Trophoblast cell (in vitro differentiated cells and primary cell): ENCODE results near the gene JMJD6.
A peak's percentile ranks its signal among the peaks of the same experiment; 100 is the strongest.

Experiments
- DNase-seq, 2 donors: peaks; one replicate each; pipeline ENCODE4 v3.0.0-alpha.2; 2016
- H2AFZ ChIP-seq: 2 replicates; pipeline ENCODE4 v1.6.1; 2013; ENCODE audit warnings: low read length, moderate library complexity, mild to moderate bottlenecking; ENCODE audit not compliant: insufficient read depth, poor library complexity
- H2AK5ac ChIP-seq: 2 replicates; pipeline ENCODE4 v1.6.1; 2013; ENCODE audit warnings: mild to moderate bottlenecking, low read length
- H2BK120ac ChIP-seq: 2 replicates; pipeline ENCODE4 v1.6.1; 2013; ENCODE audit warnings: low read length, mild to moderate bottlenecking, moderate library complexity; ENCODE audit not compliant: insufficient read depth, poor library complexity
- H2BK12ac ChIP-seq: 2 replicates; pipeline ENCODE4 v1.6.1; 2013; ENCODE audit warnings: mild to moderate bottlenecking, low read length, moderate library complexity
- H2BK5ac ChIP-seq: 2 replicates; pipeline ENCODE4 v1.6.1; 2013; ENCODE audit warnings: low read length, low read depth, moderate library complexity, mild to moderate bottlenecking; ENCODE audit not compliant: poor library complexity
- H3K14ac ChIP-seq: 2 replicates; pipeline ENCODE4 v1.6.1; 2013; ENCODE audit warnings: mild to moderate bottlenecking, low read length
- H3K18ac ChIP-seq: 2 replicates; pipeline ENCODE4 v1.6.1; 2013; ENCODE audit warnings: mild to moderate bottlenecking, low read length
- H3K23ac ChIP-seq: 2 replicates; pipeline ENCODE4 v1.6.1; 2013; ENCODE audit warnings: low read length
- H3K27ac ChIP-seq: 2 replicates; pipeline ENCODE4 v1.5.1; 2013; ENCODE audit warnings: low read depth, mild to moderate bottlenecking, inconsistent platforms, low read length, moderate library complexity
- H3K27me3 ChIP-seq: 2 replicates; pipeline ENCODE4 v1.6.1; 2013; ENCODE audit warnings: inconsistent platforms, mild to moderate bottlenecking, low read length, moderate library complexity; ENCODE audit not compliant: insufficient read depth
- H3K36me3 ChIP-seq, 2 experiments: 1 replicate in 1 of 2; 2 replicates in 1 of 2; pipeline ENCODE4 v1.6.1; 2013; ENCODE audit warnings: low read length in 2 of 2, mild to moderate bottlenecking in 2 of 2, moderate library complexity in 1 of 2; ENCODE audit not compliant: insufficient read depth in 2 of 2, control insufficient read depth in 1 of 2
- H3K4ac ChIP-seq: 2 replicates; pipeline ENCODE4 v1.6.1; 2013; ENCODE audit warnings: low read depth, mild to moderate bottlenecking, low read length, moderate library complexity
- H3K4me1 ChIP-seq, 2 experiments: 1 replicate in 1 of 2; 2 replicates in 1 of 2; pipeline ENCODE4 v1.6.1; 2013; ENCODE audit warnings: low read length in 2 of 2, mild to moderate bottlenecking in 2 of 2, moderate library complexity in 1 of 2; ENCODE audit not compliant: insufficient read depth in 2 of 2, control insufficient read depth in 1 of 2
- H3K4me2 ChIP-seq: 2 replicates; pipeline ENCODE4 v1.6.1; 2013; ENCODE audit warnings: inconsistent platforms, mild to moderate bottlenecking, low read length, moderate library complexity
- H3K4me3 ChIP-seq: 2 replicates; pipeline ENCODE4 v1.5.1; 2013; ENCODE audit warnings: mild to moderate bottlenecking, low read depth, low read length, inconsistent platforms
- H3K79me1 ChIP-seq: one replicate; pipeline ENCODE4 v1.6.1; 2013; ENCODE audit warnings: low read length
- H3K79me2 ChIP-seq: 2 replicates; pipeline ENCODE4 v1.6.1; 2013; ENCODE audit warnings: low read length, mild to moderate bottlenecking; ENCODE audit not compliant: control insufficient read depth, insufficient read depth, poor library complexity
- H3K9ac ChIP-seq: 2 replicates; pipeline ENCODE4 v1.6.1; 2013; ENCODE audit warnings: mild to moderate bottlenecking, low read length
- H3K9me3 ChIP-seq: 2 replicates; pipeline ENCODE4 v1.6.1; 2013; ENCODE audit warnings: low read depth, mild to moderate bottlenecking, control low read depth, inconsistent platforms, low read length; ENCODE audit not compliant: insufficient read depth
- H4K12ac ChIP-seq: 2 replicates; pipeline ENCODE4 v1.6.1; 2013; ENCODE audit warnings: low read depth, mild to moderate bottlenecking, low read length, moderate library complexity
- H4K8ac ChIP-seq: 2 replicates; pipeline ENCODE4 v1.6.1; 2013; ENCODE audit warnings: low read depth, mild to moderate bottlenecking, low read length, moderate library complexity
- H4K91ac ChIP-seq: one replicate; pipeline ENCODE4 v1.6.1; 2013; ENCODE audit warnings: low read depth, mild to moderate bottlenecking, low read length, moderate library complexity
- WGBS: extraction: QIAGEN DNeasy Blood & Tissue Kit; methylation state at CpG from one replicate; pipeline ENCODE4 v1.1.7; 2013; ENCODE audit warnings: missing lambda C conversion rate; ENCODE audit not compliant: insufficient read length, insufficient coverage; ENCODE audit errors: extremely low coverage; 5-methylcytosine and 5-hydroxymethylcytosine counted together

The JMJD6 gene

GRCh38 chr17:76687298-76688164 lies 38.9 kb downstream of the JMJD6 start:
- Histone ChIP-seq H3K27ac (no peak overlapping the region), H4K8ac (no peak overlapping the region), H3K4me1 (peaks cover 5% of the 10 kb centered on the region in 2 experiments), H2AK5ac (no peak overlapping the region), H2BK5ac (no peak overlapping the region), H3K4ac (no peak overlapping the region), H3K79me2 (no peaks in the 10 kb centered on the region), H3K4me3 (no peak overlapping the region), H2AFZ (no peak overlapping the region), H3K79me1 (no peaks in the 10 kb centered on the region), H3K18ac (no peak overlapping the region), H3K23ac (no peak overlapping the region), H3K9me3 (peaks cover 2% of the 10 kb centered on the region), H2BK12ac (peak overlapping the region; percentile 26), H4K91ac (no peak overlapping the region), H3K9ac (no peak overlapping the region), H3K36me3 (peaks cover 14 to 19% of the 10 kb centered on the region in 2 experiments), H4K12ac (no peak overlapping the region), H2BK120ac (no peak overlapping the region), H3K4me2 (no peak overlapping the region), H3K14ac (no peak overlapping the region), H3K27me3 (no peaks in the 10 kb centered on the region)
- WGBS: no CpG with 5 or more reads among the region's 26 CpGs
- no peak for DNase-seq

- Histone ChIP-seq H3K4me3 (no peak overlapping the region), H3K4ac (no peak overlapping the region), H2BK5ac (no peak overlapping the region), H2AFZ (no peak overlapping the region), H3K9ac (no peak overlapping the region), H2BK12ac (no peak overlapping the region), H4K91ac (no peak overlapping the region), H3K27ac (no peak overlapping the region), H3K27me3 (no peaks in the 10 kb centered on the region), H2BK120ac (no peak overlapping the region), H3K36me3 (peaks cover 14 to 21% of the 10 kb centered on the region in 2 experiments), H3K23ac (no peak overlapping the region), H3K14ac (no peak overlapping the region), H2AK5ac (no peak overlapping the region), H3K4me2 (no peak overlapping the region), H4K8ac (no peak overlapping the region), H3K18ac (no peak overlapping the region), H3K4me1 (peaks cover 11% of the 10 kb centered on the region in 2 experiments), H3K9me3 (peaks cover 5% of the 10 kb centered on the region), H3K79me1 (no peaks in the 10 kb centered on the region), H3K79me2 (no peaks in the 10 kb centered on the region), H4K12ac (no peak overlapping the region)
- no peak for DNase-seq
- WGBS: no CpG with 5 or more reads among the region's 15 CpGs
Measured at GRCh38 chr17:76686538-76687297, 39.7 kb downstream of the JMJD6 start.

DNA sequence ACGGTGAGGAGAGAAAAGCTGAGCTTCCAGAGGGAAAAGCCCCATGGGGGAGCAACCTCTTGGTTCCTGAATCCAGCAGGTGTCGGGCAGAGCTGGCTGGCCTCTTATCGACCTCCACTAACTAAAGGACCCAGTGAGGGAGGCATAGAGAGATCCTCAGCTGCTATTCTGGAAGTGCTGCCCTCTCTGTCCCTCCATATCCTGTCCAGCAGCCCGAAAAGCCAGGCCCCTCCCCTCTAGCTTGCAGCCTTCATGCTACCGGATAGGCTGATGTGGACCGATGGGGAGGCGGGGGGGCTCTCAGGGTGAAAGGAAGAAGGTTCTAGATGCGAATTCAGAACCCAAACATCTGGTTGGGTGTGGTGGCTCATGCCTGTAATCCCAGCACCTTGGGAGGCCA lies 40.6 kb downstream of the JMJD6 start:
- H3K18ac ChIP-seq: no peak overlapping the region
- no peak overlapping the region for H2AK5ac ChIP-seq
- H2AFZ ChIP-seq: no peak overlapping the region
- no peak overlapping the region for H4K91ac ChIP-seq
- no peak overlapping the region for H3K27ac ChIP-seq
- no peak overlapping the region for H4K8ac ChIP-seq
- H2BK12ac ChIP-seq: no peak overlapping the region
- H3K79me2 ChIP-seq: no peaks in the 10 kb centered on the region
- H3K9me3 ChIP-seq: peaks cover 5% of the 10 kb centered on the region
- no peaks in the 10 kb centered on the region for H3K27me3 ChIP-seq
- H3K23ac ChIP-seq: no peak overlapping the region
- H3K4ac ChIP-seq: no peak overlapping the region
- H3K79me1 ChIP-seq: no peaks in the 10 kb centered on the region
- no peak overlapping the region for H3K9ac ChIP-seq
- H3K4me2 ChIP-seq: no peak overlapping the region
- peaks cover 15% of the 10 kb centered on the region in 2 experiments for H3K4me1 ChIP-seq
- no peak overlapping the region for H3K4me3 ChIP-seq
- peaks cover 14 to 21% of the 10 kb centered on the region in 2 experiments for H3K36me3 ChIP-seq
- no peak overlapping the region for H2BK120ac ChIP-seq
- no peak for DNase-seq
- H3K14ac ChIP-seq: no peak overlapping the region
- H4K12ac ChIP-seq: no peak overlapping the region
- no peak overlapping the region for H2BK5ac ChIP-seq
- no CpG with 5 or more reads among the region's 8 CpGs for WGBS

- Histone ChIP-seq H4K91ac (no peak overlapping the region), H4K8ac (no peak overlapping the region), H2BK120ac (no peak overlapping the region), H4K12ac (no peak overlapping the region), H3K4me2 (no peak overlapping the region), H3K79me2 (no peaks in the 10 kb centered on the region), H3K36me3 (peaks cover 14 to 21% of the 10 kb centered on the region in 2 experiments), H3K23ac (no peak overlapping the region), H3K18ac (no peak overlapping the region), H3K4me3 (no peak overlapping the region), H2AK5ac (no peak overlapping the region), H3K9me3 (peaks cover 5% of the 10 kb centered on the region), H3K4me1 (peaks cover 15% of the 10 kb centered on the region in 2 experiments), H2BK12ac (no peak overlapping the region), H3K27me3 (no peaks in the 10 kb centered on the region), H3K27ac (no peak overlapping the region), H3K9ac (no peak overlapping the region), H2AFZ (no peak overlapping the region), H3K14ac (no peak overlapping the region), H3K79me1 (no peaks in the 10 kb centered on the region), H3K4ac (no peak overlapping the region), H2BK5ac (no peak overlapping the region)
- DNase-seq: no peak
- WGBS: no CpG with 5 or more reads among the region's 12 CpGs
Measured at GRCh38 chr17:76685366-76685765, 41.0 kb downstream of the JMJD6 start.
